ENCODE measurements around the gene DECR2. TPM values are rescaled to one million over a fixed set of nuclear protein-coding genes. Genes with fewer than 3 reads are reported as not detected.

Gene DECR2
- total RNA-seq, 1 experiment from 2014 or later, result 17.1 TPM

GRCh38 chr16:391885-392335 is 9.8 kb upstream of the DECR2 start (continued):
- TF ChIP-seq ELF1 (IDR thresholded peaks at IDR 0.05; ENCODE audit: borderline replicate concordance, low read depth), result no peak
- TF ChIP-seq EGR1 (IDR thresholded peaks at IDR 0.05; ENCODE audit: low read depth), result no peak
- no peak for TF ChIP-seq SIN3A (IDR thresholded peaks at IDR 0.05; ENCODE audit: low read depth)
- no peak for TF ChIP-seq CEBPB (IDR thresholded peaks at IDR 0.05; ENCODE audit: low read depth)
- TF ChIP-seq POLR2AphosphoS5 (IDR thresholded peaks at IDR 0.05; ENCODE audit: low read depth, low read length), result no peak
- TF ChIP-seq POLR2A (IDR thresholded peaks at IDR 0.05; ENCODE audit: borderline replicate concordance, extremely low read depth, insufficient read depth, insufficient read length), result no peak

- TF ChIP-seq ELF1 (IDR thresholded peaks at IDR 0.05; ENCODE audit: borderline replicate concordance, low read depth) (no peak), SIN3A (IDR thresholded peaks at IDR 0.05; ENCODE audit: low read depth) (no peak), FOSL1 (IDR thresholded peaks at IDR 0.05; ENCODE audit: low read depth) (no peak), RAD21 (IDR thresholded peaks at IDR 0.05; ENCODE audit: low read depth) (no peak), EZH2phosphoT487 (IDR thresholded peaks at IDR 0.05; ENCODE audit: borderline replicate concordance) (no peak), SRF (IDR thresholded peaks at IDR 0.05; ENCODE audit: low read depth) (no peak), SP1 (IDR thresholded peaks at IDR 0.05; ENCODE audit: low read depth) (no peak), EZH2 (IDR thresholded peaks at IDR 0.05) (no peak), YY1 (IDR thresholded peaks at IDR 0.05; ENCODE audit: extremely low read depth, insufficient replicate concordance, low read depth, low read length) (no peak), CBX3 (IDR thresholded peaks at IDR 0.05; ENCODE audit: low read depth) (no peak), ZNF274 (IDR thresholded peaks at IDR 0.05; ENCODE audit: low read depth, low read length) (no peak), REST (IDR thresholded peaks at IDR 0.05; ENCODE audit: low read depth) (no peak), POLR2AphosphoS5 (IDR thresholded peaks at IDR 0.05; ENCODE audit: low read depth, low read length) (no peak)
- BruUV-seq (replicated peaks), result no TSS peak
- no peaks in the 10 kb centered on the region for H3K9me2 ChIP-seq (ENCODE audit: insufficient read depth)
- no peaks in the 10 kb centered on the region for H4K20me1 ChIP-seq (ENCODE audit: insufficient read depth)
- H3K4me2 ChIP-seq (ENCODE audit: low read length), result no peak overlapping the region
- ATAC-seq, result no peak
- POLR2A ChIA-PET, result no interaction called here
- no peak overlapping the region for H3K9ac ChIP-seq (ENCODE audit: low read length)
- H3K9me3 ChIP-seq (ENCODE audit: control insufficient read depth in 1 of 2, insufficient read depth in 1 of 2, low read depth in 1 of 2, low read length in 2 of 2), result no peaks in the 10 kb centered on the region; a peak in 1 of 4 replicates
- H2AFZ ChIP-seq (ENCODE audit: low read depth, low read length, poor library complexity, severe bottlenecking), result no peak overlapping the region
- DNase-seq (ENCODE audit: low read depth, low spot score), result no peak
- no peaks in the 10 kb centered on the region for H3K36me3 ChIP-seq (ENCODE audit: control insufficient read depth in 1 of 2, insufficient read depth in 2 of 2, low read length in 2 of 2)
- H3K79me2 ChIP-seq (ENCODE audit: insufficient read depth, low read length), result no peaks in the 10 kb centered on the region
- H3K27ac ChIP-seq (ENCODE audit: low read depth, low read length), result no peak overlapping the region
- CTCF ChIA-PET, result interaction anchor here (1.0 to 1.6 kb wide), 3 partner anchors 95 to 193 kb away, joined by 3 to 6 read pairs (median 4); no protein-coding TSS in a partner anchor
- RAD21 ChIA-PET (ENCODE audit: low non-redundant PET in 1 of 2, low total read pairs in 2 of 2, uncharacterized antibody in 2 of 2, unreplicated experiment in 2 of 2), result interaction anchor here in 1 of 2 experiments (0.7 kb wide), 2 partner anchors 95 to 126 kb away, joined by 3 read pairs; no protein-coding TSS in a partner anchor
- H3K4me3 ChIP-seq (replicated peaks in 1 of 2; ENCODE audit: low read depth in 1 of 2, low read length in 2 of 2), result no peak overlapping the region
- no peaks in the 10 kb centered on the region for H3K27me3 ChIP-seq (ENCODE audit: insufficient read depth, low read length)
- peaks cover 3 to 9% of the 10 kb centered on the region in 2 experiments; a peak in 2 of 4 replicates for H3K4me1 ChIP-seq (ENCODE audit: control insufficient read depth in 1 of 2, insufficient read depth in 2 of 2, low read length in 2 of 2)
- intact Hi-C loops (cut with micrococcal nuclease), result loop anchor here (10.0 kb wide), 1 partner anchor 102 kb away; no protein-coding TSS in a partner anchor
These were observed 9.1 kb upstream of the DECR2 start for GRCh38 chr16:392450-393030.
